GM12878 (cell line): Measurements from ENCODE around the gene CPEB3. TPM values are rescaled to one million over a fixed set of nuclear protein-coding genes. Genes with fewer than 3 reads are reported as not detected.

ENCODE experiments used
- BCLAF1 ChIP-seq: fragments of 450-650 bp; IDR thresholded peaks from 2 replicates; pipeline ENCODE4 v1.6.1; 2017; ENCODE audit warnings: antibody characterized with exemption, mild to moderate bottlenecking, moderate library complexity
- CBFB ChIP-seq: IDR thresholded peaks from 2 replicates; pipeline ENCODE4 v1.6.1; 2016; ENCODE audit warnings: antibody characterized with exemption, low read depth
- CEBPB ChIP-seq, 2 experiments: fragments of 150-350 bp in 1 of 2; IDR thresholded peaks; 2 replicates each; pipeline ENCODE4 v1.6.1; 2012 to 2014; ENCODE audit warnings: low read depth in 2 of 2, low read length in 2 of 2, borderline replicate concordance in 1 of 2, inconsistent platforms in 1 of 2
- ESRRA ChIP-seq: IDR thresholded peaks from 2 replicates; pipeline ENCODE4 v1.6.1; 2012; ENCODE audit warnings: mild to moderate bottlenecking, low read length, improper control_type of control experiment
- GABPA ChIP-seq: IDR thresholded peaks from 2 replicates; pipeline ENCODE4 v1.6.1; 2014; ENCODE audit warnings: antibody characterized with exemption, low read depth, mild to moderate bottlenecking, inconsistent platforms
- HDAC2 ChIP-seq: fragments of 200-600 bp; sonication (generic); IDR thresholded peaks from 2 replicates; pipeline ENCODE4 v1.6.1; 2017
- HDAC6 ChIP-seq: fragments of 200-600 bp; sonication (generic); IDR thresholded peaks from one replicate; pipeline ENCODE4 v1.8.0; 2017; ENCODE audit warnings: antibody characterized with exemption; ENCODE audit not compliant: unreplicated experiment
- IRF5 ChIP-seq: fragments of 450-650 bp; IDR thresholded peaks from 2 replicates; pipeline ENCODE4 v1.6.1; 2017; ENCODE audit warnings: borderline replicate concordance
- NBN ChIP-seq: fragments of 450-650 bp; IDR thresholded peaks from 2 replicates; pipeline ENCODE4 v1.6.1; 2016
- PAX8 ChIP-seq: fragments of 450-650 bp; IDR thresholded peaks from 2 replicates; pipeline ENCODE4 v1.6.1; 2017; ENCODE audit warnings: mild to moderate bottlenecking, moderate library complexity
- PBX3 ChIP-seq: IDR thresholded peaks from 2 replicates; pipeline ENCODE4 v1.6.1; 2011; ENCODE audit warnings: mild to moderate bottlenecking, low read depth, low read length, moderate library complexity; ENCODE audit not compliant: insufficient replicate concordance
- SP1 ChIP-seq: IDR thresholded peaks from one replicate; pipeline ENCODE4 v1.6.1; 2011; ENCODE audit warnings: low read depth, low read length
- SUZ12 ChIP-seq: fragments of 200-600 bp; sonication (generic); IDR thresholded peaks from one replicate; pipeline ENCODE4 v1.6.1; 2018; ENCODE audit warnings: antibody characterized with exemption, mild to moderate bottlenecking; ENCODE audit not compliant: unreplicated experiment
- TCF7 ChIP-seq: IDR thresholded peaks from 2 replicates; pipeline ENCODE4 v1.6.1; 2014; ENCODE audit warnings: antibody characterized with exemption, borderline replicate concordance
- ZSCAN29 ChIP-seq: fragments of 450-650 bp; IDR thresholded peaks from 2 replicates; pipeline ENCODE4 v1.6.1; 2017; ENCODE audit warnings: mild to moderate bottlenecking, moderate library complexity
- polyA plus RNA-seq, 11 experiments: library from polyadenylated mRNA; depleted of rRNA in 4 of 11; unstranded in 6 of 11; stranded (reverse) in 5 of 11; fragments of >200 nt; fragmentation: Nextera tagmentation in 4 of 11; fragmentation: Illumina TruSeq in 1 of 11; extraction: Ambion mirVana in 4 of 11; extraction: Trizol in 1 of 11; gene quantifications; 1 replicate in 1 of 11; 2 replicates in 10 of 11; pipeline versions ENCODE4 v1.2.1 to v1.2.3, GENCODE V29; 2011 to 2016; ENCODE audit warnings: inconsistent platforms in 2 of 11, missing spikeins in 2 of 11, low read depth in 1 of 11
- total RNA-seq, 4 experiments: library from RNA; depleted of rRNA in 3 of 4; stranded (reverse); fragments of >200 nt in 3 of 4; fragmentation: Illumina TruSeq in 1 of 4; extraction: Trizol in 1 of 4; gene quantifications; 2 replicates each; pipeline versions ENCODE4 v1.2.1 to v1.2.3, GENCODE V29; 2013 to 2021
- TF ChIP-seq, protein P1 (sequence below): IDR thresholded peaks from 2 replicates; pipeline ENCODE4 v1.6.1; 2012; ENCODE audit warnings: mild to moderate bottlenecking, low read depth, low read length
- TF ChIP-seq, protein P2 (sequence below): fragments of 450-650 bp; IDR thresholded peaks from 2 replicates; pipeline ENCODE4 v1.6.1; 2017; ENCODE audit warnings: mild to moderate bottlenecking

The CPEB3 gene
- total and polyA plus RNA-seq, 10 of the 15 experiments (the other 5 are each of a cell fraction or from before 2014, with no cell fraction given) = 0.50 to 2.3 (median 1.2) TPM

DNA sequence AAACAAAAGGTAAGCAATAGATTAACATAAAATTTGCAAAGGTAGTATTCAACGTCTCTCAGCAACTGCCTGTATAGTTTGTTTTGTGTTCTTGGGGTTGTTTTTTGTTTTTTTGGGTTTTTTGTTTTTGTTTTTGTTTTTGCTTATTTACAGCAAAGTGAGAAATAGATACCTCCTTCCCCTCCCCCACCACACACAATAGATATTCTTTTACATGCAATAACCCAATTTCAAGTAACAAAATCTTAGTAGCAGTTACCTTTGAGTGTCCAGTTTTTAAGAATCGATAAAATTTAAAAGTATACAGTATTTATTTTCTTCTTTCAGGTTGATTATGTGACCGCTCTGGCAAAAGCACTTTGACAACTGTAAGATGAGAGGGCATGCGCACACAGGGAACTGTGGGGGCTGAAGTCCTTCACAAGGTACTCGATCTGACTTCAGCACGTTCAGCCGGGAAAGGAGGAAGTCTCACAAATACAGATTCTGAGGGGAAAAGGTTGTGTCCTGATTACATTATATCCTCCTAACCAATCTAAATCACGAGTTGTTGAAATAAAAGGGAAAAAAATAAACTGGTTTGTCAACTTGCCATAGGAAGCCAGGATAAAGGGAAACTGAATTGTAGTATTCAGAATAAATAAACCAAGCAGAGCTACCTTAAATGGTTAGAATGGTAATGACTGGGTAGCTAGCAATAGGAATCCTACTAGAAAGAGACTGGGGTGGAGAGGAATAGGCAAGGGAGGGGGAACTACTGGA lies 47.8 kb downstream of the CPEB3 start (continued):
- TF ChIP-seq SUZ12 = no peak
- TF ChIP-seq NBN = no peak
- TF ChIP-seq PAX8 = no peak
- no peak for TF ChIP-seq PBX3
- TF ChIP-seq, protein P1, sequence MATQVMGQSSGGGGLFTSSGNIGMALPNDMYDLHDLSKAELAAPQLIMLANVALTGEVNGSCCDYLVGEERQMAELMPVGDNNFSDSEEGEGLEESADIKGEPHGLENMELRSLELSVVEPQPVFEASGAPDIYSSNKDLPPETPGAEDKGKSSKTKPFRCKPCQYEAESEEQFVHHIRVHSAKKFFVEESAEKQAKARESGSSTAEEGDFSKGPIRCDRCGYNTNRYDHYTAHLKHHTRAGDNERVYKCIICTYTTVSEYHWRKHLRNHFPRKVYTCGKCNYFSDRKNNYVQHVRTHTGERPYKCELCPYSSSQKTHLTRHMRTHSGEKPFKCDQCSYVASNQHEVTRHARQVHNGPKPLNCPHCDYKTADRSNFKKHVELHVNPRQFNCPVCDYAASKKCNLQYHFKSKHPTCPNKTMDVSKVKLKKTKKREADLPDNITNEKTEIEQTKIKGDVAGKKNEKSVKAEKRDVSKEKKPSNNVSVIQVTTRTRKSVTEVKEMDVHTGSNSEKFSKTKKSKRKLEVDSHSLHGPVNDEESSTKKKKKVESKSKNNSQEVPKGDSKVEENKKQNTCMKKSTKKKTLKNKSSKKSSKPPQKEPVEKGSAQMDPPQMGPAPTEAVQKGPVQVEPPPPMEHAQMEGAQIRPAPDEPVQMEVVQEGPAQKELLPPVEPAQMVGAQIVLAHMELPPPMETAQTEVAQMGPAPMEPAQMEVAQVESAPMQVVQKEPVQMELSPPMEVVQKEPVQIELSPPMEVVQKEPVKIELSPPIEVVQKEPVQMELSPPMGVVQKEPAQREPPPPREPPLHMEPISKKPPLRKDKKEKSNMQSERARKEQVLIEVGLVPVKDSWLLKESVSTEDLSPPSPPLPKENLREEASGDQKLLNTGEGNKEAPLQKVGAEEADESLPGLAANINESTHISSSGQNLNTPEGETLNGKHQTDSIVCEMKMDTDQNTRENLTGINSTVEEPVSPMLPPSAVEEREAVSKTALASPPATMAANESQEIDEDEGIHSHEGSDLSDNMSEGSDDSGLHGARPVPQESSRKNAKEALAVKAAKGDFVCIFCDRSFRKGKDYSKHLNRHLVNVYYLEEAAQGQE = no peak
- TF ChIP-seq, protein P2, sequence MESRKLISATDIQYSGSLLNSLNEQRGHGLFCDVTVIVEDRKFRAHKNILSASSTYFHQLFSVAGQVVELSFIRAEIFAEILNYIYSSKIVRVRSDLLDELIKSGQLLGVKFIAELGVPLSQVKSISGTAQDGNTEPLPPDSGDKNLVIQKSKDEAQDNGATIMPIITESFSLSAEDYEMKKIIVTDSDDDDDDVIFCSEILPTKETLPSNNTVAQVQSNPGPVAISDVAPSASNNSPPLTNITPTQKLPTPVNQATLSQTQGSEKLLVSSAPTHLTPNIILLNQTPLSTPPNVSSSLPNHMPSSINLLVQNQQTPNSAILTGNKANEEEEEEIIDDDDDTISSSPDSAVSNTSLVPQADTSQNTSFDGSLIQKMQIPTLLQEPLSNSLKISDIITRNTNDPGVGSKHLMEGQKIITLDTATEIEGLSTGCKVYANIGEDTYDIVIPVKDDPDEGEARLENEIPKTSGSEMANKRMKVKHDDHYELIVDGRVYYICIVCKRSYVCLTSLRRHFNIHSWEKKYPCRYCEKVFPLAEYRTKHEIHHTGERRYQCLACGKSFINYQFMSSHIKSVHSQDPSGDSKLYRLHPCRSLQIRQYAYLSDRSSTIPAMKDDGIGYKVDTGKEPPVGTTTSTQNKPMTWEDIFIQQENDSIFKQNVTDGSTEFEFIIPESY = no peak
- no peak for TF ChIP-seq GABPA
- no peak for TF ChIP-seq CEBPB (IDR thresholded peaks at IDR 0.05; ENCODE audit: borderline replicate concordance in 1 of 2, low read depth in 2 of 2, low read length in 2 of 2)
- TF ChIP-seq HDAC2 = no peak
- peak; percentile 79 for TF ChIP-seq BCLAF1
- TF ChIP-seq SP1 = no peak
- TF ChIP-seq HDAC6 = no peak
- TF ChIP-seq CBFB = no peak
- no peak for TF ChIP-seq ZSCAN29
- no peak for TF ChIP-seq IRF5
- no peak for TF ChIP-seq TCF7
- TF ChIP-seq ESRRA = no peak
